ENCODE measurements around the gene IL36RN. TPM values are rescaled to one million over a fixed set of nuclear protein-coding genes. Genes with fewer than 3 reads are reported as not detected.

The IL36RN gene
- total RNA-seq, 1 donor from 2014 or later: not detected

- H3K4me3 ChIP-seq: no peak overlapping the region
- DNase-seq (ENCODE audit: low spot score in 2 of 2): no peak
- TF ChIP-seq, protein P1, sequence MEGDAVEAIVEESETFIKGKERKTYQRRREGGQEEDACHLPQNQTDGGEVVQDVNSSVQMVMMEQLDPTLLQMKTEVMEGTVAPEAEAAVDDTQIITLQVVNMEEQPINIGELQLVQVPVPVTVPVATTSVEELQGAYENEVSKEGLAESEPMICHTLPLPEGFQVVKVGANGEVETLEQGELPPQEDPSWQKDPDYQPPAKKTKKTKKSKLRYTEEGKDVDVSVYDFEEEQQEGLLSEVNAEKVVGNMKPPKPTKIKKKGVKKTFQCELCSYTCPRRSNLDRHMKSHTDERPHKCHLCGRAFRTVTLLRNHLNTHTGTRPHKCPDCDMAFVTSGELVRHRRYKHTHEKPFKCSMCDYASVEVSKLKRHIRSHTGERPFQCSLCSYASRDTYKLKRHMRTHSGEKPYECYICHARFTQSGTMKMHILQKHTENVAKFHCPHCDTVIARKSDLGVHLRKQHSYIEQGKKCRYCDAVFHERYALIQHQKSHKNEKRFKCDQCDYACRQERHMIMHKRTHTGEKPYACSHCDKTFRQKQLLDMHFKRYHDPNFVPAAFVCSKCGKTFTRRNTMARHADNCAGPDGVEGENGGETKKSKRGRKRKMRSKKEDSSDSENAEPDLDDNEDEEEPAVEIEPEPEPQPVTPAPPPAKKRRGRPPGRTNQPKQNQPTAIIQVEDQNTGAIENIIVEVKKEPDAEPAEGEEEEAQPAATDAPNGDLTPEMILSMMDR (IDR thresholded peaks at IDR 0.05): no peak
- no peaks in the 10 kb centered on the region for H3K4me1 ChIP-seq
- H3K36me3 ChIP-seq: no peaks in the 10 kb centered on the region
- no peak overlapping the region for H3K27ac ChIP-seq
- intact Hi-C loops (cut with DNase I): no loop called here
- H3K27me3 ChIP-seq: no peaks in the 10 kb centered on the region
- H3K9me3 ChIP-seq: no peaks in the 10 kb centered on the region
Observed at GRCh38 chr2:113012436-113013335, 46.3 kb upstream of the IL36RN start.

DNA sequence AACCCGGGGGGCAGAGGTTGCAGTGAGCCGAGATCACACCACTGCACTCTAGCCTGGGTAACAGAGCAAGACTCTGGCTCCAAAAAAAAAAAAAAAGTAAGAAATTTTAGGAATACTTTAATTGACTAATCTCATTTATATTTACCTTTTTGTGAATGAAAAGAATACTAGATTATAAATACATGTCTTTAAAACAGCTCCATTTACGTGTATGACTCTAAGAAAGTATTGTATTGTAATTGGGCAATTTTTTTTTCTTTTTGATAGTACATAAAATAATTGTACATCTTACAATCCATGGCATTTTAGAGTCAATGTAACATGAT, 45.7 kb upstream of the IL36RN start:
- DNase-seq (ENCODE audit: low spot score in 2 of 2): no peak
- H3K27ac ChIP-seq: no peak overlapping the region
- TF ChIP-seq, protein P1 (IDR thresholded peaks at IDR 0.05): no peak
- H3K27me3 ChIP-seq: no peaks in the 10 kb centered on the region
- H3K9me3 ChIP-seq: no peaks in the 10 kb centered on the region
- H3K36me3 ChIP-seq: no peaks in the 10 kb centered on the region
- intact Hi-C loops (cut with DNase I): no loop called here
- no peak overlapping the region for H3K4me3 ChIP-seq
- H3K4me1 ChIP-seq: no peaks in the 10 kb centered on the region

DNA sequence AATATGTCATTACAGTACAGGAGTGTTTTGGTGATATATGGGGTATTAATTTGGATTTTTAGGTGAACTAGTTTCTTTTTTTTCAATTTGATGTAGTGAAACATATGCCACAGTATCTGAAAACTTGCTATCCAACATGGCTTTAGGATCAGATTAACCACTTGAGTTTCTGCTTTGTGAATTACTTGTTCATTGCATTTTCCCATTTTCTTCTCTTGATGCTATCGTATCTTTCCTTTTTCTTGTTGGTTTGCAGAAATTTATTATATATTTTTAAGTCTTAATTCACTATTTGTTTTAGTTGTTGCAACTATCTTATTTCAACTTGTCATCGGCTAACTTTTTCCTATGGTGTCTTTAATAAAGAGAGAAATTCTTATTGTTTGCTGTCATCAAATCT, 44.9 kb upstream of the IL36RN start:
- H3K36me3 ChIP-seq: no peaks in the 10 kb centered on the region
- H3K4me3 ChIP-seq: no peak overlapping the region
- intact Hi-C loops (cut with DNase I): no loop called here
- no peaks in the 10 kb centered on the region for H3K9me3 ChIP-seq
- DNase-seq (ENCODE audit: low spot score in 2 of 2): no peak
- no peaks in the 10 kb centered on the region for H3K4me1 ChIP-seq
- TF ChIP-seq, protein P1 (IDR thresholded peaks at IDR 0.05): no peak
- no peaks in the 10 kb centered on the region for H3K27me3 ChIP-seq
- H3K27ac ChIP-seq: no peak overlapping the region

DNA sequence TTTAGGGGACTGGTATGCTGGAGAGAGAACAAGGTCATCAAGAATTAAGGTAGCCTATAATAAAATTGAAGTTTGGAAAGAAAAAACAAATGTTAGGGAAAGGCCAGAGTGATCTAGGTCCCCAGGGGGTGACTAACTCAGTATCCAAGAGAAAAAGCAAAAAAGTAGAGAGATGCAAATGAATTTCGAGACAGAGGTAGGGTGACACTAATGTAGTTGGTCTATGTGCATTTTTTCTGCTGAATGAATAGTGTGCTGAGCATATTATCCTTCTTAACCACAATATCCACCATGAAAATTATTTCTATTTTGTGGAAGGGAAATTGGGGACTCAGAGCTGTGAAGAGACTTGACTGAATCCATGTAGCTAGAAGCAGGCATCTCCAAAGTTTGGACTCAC, 44.0 kb upstream of the IL36RN start:
- intact Hi-C loops (cut with DNase I): no loop called here
- DNase-seq (ENCODE audit: low spot score in 2 of 2): no peak

DNA sequence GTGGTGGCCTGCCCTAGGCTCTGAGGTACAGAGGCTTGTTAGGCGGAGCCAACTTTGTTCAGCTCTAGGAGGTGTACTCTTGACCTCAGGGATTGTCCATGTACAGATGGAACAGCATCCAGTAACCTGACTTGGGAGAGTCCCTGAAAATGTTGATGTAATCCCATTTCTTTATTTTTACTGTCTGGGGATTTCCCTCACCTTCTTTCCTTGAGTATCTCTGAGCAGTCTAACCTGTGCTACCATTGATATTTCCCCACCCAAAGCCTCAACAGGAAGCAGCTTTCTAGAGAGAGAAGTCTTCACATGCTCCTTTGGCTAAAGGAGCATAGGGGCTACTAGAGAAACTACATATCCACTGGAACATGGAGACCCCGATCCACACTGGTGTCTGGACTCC, 43.3 kb upstream of the IL36RN start:
- intact Hi-C loops (cut with DNase I): no loop called here
- no peaks in the 10 kb centered on the region for H3K36me3 ChIP-seq
- no peak overlapping the region for H3K27ac ChIP-seq
- no peaks in the 10 kb centered on the region for H3K4me1 ChIP-seq
- no peak overlapping the region for H3K4me3 ChIP-seq
- H3K27me3 ChIP-seq: no peaks in the 10 kb centered on the region
- no peaks in the 10 kb centered on the region for H3K9me3 ChIP-seq
- TF ChIP-seq, protein P1 (IDR thresholded peaks at IDR 0.05): no peak
- no peak for DNase-seq (ENCODE audit: low spot score in 2 of 2)

More for the DNA sequence above, 44.0 kb upstream of the IL36RN start:
- no peaks in the 10 kb centered on the region for H3K27me3 ChIP-seq
- no peaks in the 10 kb centered on the region for H3K4me1 ChIP-seq
- TF ChIP-seq, protein P1 (IDR thresholded peaks at IDR 0.05): no peak
- no peaks in the 10 kb centered on the region for H3K9me3 ChIP-seq
- H3K36me3 ChIP-seq: no peaks in the 10 kb centered on the region
- H3K4me3 ChIP-seq: no peak overlapping the region
- H3K27ac ChIP-seq: no peak overlapping the region
